IMR-90 (cell line): ENCODE results near the gene ITPR2.

Experiments used
- BHLHE40 ChIP-seq: fragments of 150-350 bp; IDR thresholded peaks from 2 replicates; pipeline ENCODE4 v1.6.1; 2016; ENCODE audit warnings: mild to moderate bottlenecking, low read depth, low read length
- MAFK ChIP-seq: IDR thresholded peaks from 2 replicates; pipeline ENCODE4 v1.6.1; 2012; ENCODE audit warnings: low read depth, low read length, improper control_type of control experiment
- MXI1 ChIP-seq: IDR thresholded peaks from 2 replicates; pipeline ENCODE4 v1.6.1; 2012; ENCODE audit warnings: low read depth, mild to moderate bottlenecking, low read length, moderate library complexity, borderline replicate concordance
- POLR2A ChIP-seq: IDR thresholded peaks from 2 replicates; pipeline ENCODE4 v1.6.1; 2012; ENCODE audit warnings: mild to moderate bottlenecking, low read depth, low read length
- RAD21 ChIP-seq: IDR thresholded peaks from 2 replicates; pipeline ENCODE4 v1.6.1; 2012; ENCODE audit warnings: low read length, improper control_type of control experiment
- RCOR1 ChIP-seq: IDR thresholded peaks from 2 replicates; pipeline ENCODE4 v1.6.1; 2012; ENCODE audit warnings: mild to moderate bottlenecking, low read length, improper control_type of control experiment; ENCODE audit not compliant: insufficient replicate concordance
- RFX5 ChIP-seq: IDR thresholded peaks from 2 replicates; pipeline ENCODE4 v1.8.0; 2012; ENCODE audit warnings: low read depth, mild to moderate bottlenecking, low read length, moderate library complexity
- SMC3 ChIP-seq: fragments of 150-350 bp; IDR thresholded peaks from 2 replicates; pipeline ENCODE4 v1.6.1; 2016; ENCODE audit warnings: low read depth, mild to moderate bottlenecking, antibody characterized with exemption, low read length, moderate library complexity
- TF ChIP-seq, protein P1 (sequence below): conservative IDR thresholded peaks from 2 replicates; pipeline ENCODE4 v1.5.1; 2012; ENCODE audit warnings: mild to moderate bottlenecking, low read depth, low read length, improper control_type of control experiment
- TF ChIP-seq, protein P2 (sequence below): fragments of 150-350 bp; IDR thresholded peaks from 2 replicates; pipeline ENCODE4 v1.6.1; 2016; ENCODE audit warnings: low read depth, mild to moderate bottlenecking, low read length, moderate library complexity, borderline replicate concordance

DNA sequence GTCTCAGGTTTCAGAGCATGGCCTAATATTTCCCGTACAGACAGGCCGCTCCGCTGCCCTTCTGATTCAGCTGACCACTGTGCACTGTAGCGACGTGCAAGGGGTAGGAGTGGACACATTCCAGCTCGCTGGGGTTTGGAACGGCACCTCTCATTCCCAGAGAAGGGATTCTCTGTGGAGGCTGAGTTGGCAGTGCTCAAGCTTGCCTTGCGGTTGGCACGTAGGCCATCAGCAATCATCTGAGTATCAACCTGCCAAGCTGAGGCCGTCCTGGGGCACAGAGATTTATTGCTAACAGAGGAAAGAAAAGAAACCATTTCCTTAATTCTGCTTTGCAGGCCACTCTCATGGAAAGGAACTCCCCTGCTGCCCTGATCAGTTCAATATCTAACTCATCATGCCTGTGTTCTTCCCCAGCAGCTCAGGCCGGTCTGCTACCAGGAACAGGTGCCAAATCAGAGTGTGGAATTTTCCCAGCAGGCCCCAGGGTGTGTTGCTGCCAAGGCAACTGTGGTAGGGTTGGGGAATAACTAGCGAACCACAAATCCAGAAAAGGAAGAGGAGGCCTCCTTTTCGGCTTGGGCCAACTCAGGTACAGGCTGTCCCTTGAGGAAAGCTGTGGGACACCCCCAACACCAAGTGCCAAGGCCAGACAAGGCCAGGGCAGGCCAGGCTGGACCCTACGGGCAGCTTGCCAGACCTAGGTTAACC lies 545.2 kb downstream of the ITPR2 start:
- TF ChIP-seq, protein P1, sequence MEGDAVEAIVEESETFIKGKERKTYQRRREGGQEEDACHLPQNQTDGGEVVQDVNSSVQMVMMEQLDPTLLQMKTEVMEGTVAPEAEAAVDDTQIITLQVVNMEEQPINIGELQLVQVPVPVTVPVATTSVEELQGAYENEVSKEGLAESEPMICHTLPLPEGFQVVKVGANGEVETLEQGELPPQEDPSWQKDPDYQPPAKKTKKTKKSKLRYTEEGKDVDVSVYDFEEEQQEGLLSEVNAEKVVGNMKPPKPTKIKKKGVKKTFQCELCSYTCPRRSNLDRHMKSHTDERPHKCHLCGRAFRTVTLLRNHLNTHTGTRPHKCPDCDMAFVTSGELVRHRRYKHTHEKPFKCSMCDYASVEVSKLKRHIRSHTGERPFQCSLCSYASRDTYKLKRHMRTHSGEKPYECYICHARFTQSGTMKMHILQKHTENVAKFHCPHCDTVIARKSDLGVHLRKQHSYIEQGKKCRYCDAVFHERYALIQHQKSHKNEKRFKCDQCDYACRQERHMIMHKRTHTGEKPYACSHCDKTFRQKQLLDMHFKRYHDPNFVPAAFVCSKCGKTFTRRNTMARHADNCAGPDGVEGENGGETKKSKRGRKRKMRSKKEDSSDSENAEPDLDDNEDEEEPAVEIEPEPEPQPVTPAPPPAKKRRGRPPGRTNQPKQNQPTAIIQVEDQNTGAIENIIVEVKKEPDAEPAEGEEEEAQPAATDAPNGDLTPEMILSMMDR: no peak
- TF ChIP-seq RAD21: no peak
- TF ChIP-seq RCOR1: no peak
- TF ChIP-seq POLR2A: no peak
- no peak for TF ChIP-seq MAFK
- TF ChIP-seq RFX5: no peak
- no peak for TF ChIP-seq SMC3
- TF ChIP-seq, protein P2, sequence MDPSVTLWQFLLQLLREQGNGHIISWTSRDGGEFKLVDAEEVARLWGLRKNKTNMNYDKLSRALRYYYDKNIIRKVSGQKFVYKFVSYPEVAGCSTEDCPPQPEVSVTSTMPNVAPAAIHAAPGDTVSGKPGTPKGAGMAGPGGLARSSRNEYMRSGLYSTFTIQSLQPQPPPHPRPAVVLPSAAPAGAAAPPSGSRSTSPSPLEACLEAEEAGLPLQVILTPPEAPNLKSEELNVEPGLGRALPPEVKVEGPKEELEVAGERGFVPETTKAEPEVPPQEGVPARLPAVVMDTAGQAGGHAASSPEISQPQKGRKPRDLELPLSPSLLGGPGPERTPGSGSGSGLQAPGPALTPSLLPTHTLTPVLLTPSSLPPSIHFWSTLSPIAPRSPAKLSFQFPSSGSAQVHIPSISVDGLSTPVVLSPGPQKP: no peak
- TF ChIP-seq BHLHE40: no peak
- no peak for TF ChIP-seq MXI1
